Smooth muscle cell (in vitro differentiated cells): ENCODE measurements around the gene NUP62. TPM values are rescaled to one million over a fixed set of nuclear protein-coding genes. Genes with fewer than 3 reads are reported as not detected.

Source experiments
- DNase-seq: peaks from one replicate; lab custom pipeline; 2025; ENCODE audit not compliant: unreplicated experiment; lab: John Stamatoyannopoulos, UW
- H2AFZ ChIP-seq: fragments of 200-600 bp; sonication (generic); 2 replicates; pipeline ENCODE4 v1.6.0; 2016; ENCODE audit warnings: antibody characterized with exemption, low read depth, mild to moderate bottlenecking
- H3F3A ChIP-seq: fragments of 200-600 bp; sonication (generic); 2 replicates; pipeline ENCODE4 v1.6.0; 2017; ENCODE audit warnings: antibody characterized with exemption, low read depth
- H3K27ac ChIP-seq: fragments of 200-600 bp; sonication (generic); 2 replicates; pipeline ENCODE4 v1.5.1; 2016; ENCODE audit warnings: low read depth, mild to moderate bottlenecking
- H3K27me3 ChIP-seq: fragments of 200-600 bp; sonication (generic); 2 replicates; pipeline ENCODE4 v1.6.1; 2016; ENCODE audit warnings: low read depth, mild to moderate bottlenecking
- H3K36me3 ChIP-seq: fragments of 200-600 bp; sonication (generic); 2 replicates; pipeline ENCODE4 v1.5.1; 2016; ENCODE audit warnings: low read depth
- H3K4me1 ChIP-seq: fragments of 200-600 bp; sonication (generic); 2 replicates; pipeline ENCODE4 v1.5.1; 2016; ENCODE audit warnings: low read depth
- H3K4me2 ChIP-seq: fragments of 200-600 bp; sonication (generic); 2 replicates; pipeline ENCODE4 v1.6.0; 2016; ENCODE audit warnings: mild to moderate bottlenecking
- H3K4me3 ChIP-seq: fragments of 200-600 bp; sonication (generic); 2 replicates; pipeline ENCODE4 v1.5.1; 2016; ENCODE audit warnings: mild to moderate bottlenecking
- H3K79me2 ChIP-seq: fragments of 200-600 bp; sonication (generic); 2 replicates; pipeline ENCODE4 v1.6.0; 2016; ENCODE audit warnings: low read depth, mild to moderate bottlenecking
- H3K9ac ChIP-seq: fragments of 200-600 bp; sonication (generic); 2 replicates; pipeline ENCODE4 v1.6.0; 2016; ENCODE audit warnings: low read depth
- H3K9me3 ChIP-seq: fragments of 200-600 bp; sonication (generic); replicated peaks from 2 replicates; pipeline ENCODE4 v1.5.1; 2016; ENCODE audit warnings: low read depth
- H4K20me1 ChIP-seq: fragments of 200-600 bp; sonication (generic); 2 replicates; pipeline ENCODE4 v1.6.0; 2016; ENCODE audit warnings: low read depth
- CTCF ChIP-seq: fragments of 200-600 bp; sonication (generic); IDR thresholded peaks from 2 replicates; pipeline ENCODE4 v1.5.1; 2017; ENCODE audit warnings: borderline replicate concordance, mild to moderate bottlenecking, antibody characterized with exemption; ENCODE audit not compliant: insufficient read depth, poor library complexity, severe bottlenecking
- WGBS: methylation state at CpG from one replicate; pipeline ENCODE4 v1.1.7; 2016; ENCODE audit warnings: low lambda C conversion rate; 5-methylcytosine and 5-hydroxymethylcytosine counted together
- polyA plus RNA-seq: library from polyadenylated mRNA; unstranded; fragments of >200 nt; fragmentation: Nextera tagmentation; extraction: Ambion mirVana; gene quantifications from 2 replicates; pipeline ENCODE4 v1.2.1, GENCODE V29; 2016
- total RNA-seq: library from RNA; depleted of rRNA; stranded (reverse); fragments of >200 nt; gene quantifications from 2 replicates; pipeline ENCODE4 v1.2.3, GENCODE V29; 2014

Gene NUP62
- total and polyA plus RNA-seq, 2 experiments from 2014 or later: 24.2 to 29.5 TPM

- peaks cover 25% of the 10 kb centered on the region for H3K79me2 ChIP-seq
- TF ChIP-seq CTCF: no peak
These were observed 51.2 kb downstream of the NUP62 start for GRCh38 chr19:49877879-49878743.

GRCh38 chr19:49877020-49877878 is 52.1 kb downstream of the NUP62 start, which contains the start of the genes AKT1S1 and TBC1D17:
AKT1S1 (minus strand) TSS chr19:49877355; CDS start chr19:49873295, 4,060 bp downstream.
TBC1D17 (plus strand) TSS chr19:49877702; CDS start chr19:49877724, 22 bp downstream.
- TF ChIP-seq CTCF: no peak
- Histone ChIP-seq H2AFZ (peak within 1 kb of the TSS; percentile 71), H3K9ac (peak within 1 kb of the TSS; percentile 95), H3F3A (peaks cover 3% of the 10 kb centered on the region), H4K20me1 (peaks cover 5% of the 10 kb centered on the region), H3K4me2 (peak within 1 kb of the TSS; percentile 96), H3K27ac (peak within 1 kb of the TSS; percentile 96), H3K9me3 (no peaks in the 10 kb centered on the region), H3K36me3 (no peaks in the 10 kb centered on the region), H3K79me2 (peaks cover 25% of the 10 kb centered on the region), H3K27me3 (no peaks in the 10 kb centered on the region), H3K4me3 (peak within 1 kb of the TSS; percentile 72), H3K4me1 (peaks cover 12% of the 10 kb centered on the region)
- DNase-seq: peak; percentile 99
- 1% methylated on average over 61 of the region's 61 CpGs for WGBS

More at GRCh38 chr19:49877879-49878743, 51.2 kb downstream of the NUP62 start:
- Histone ChIP-seq H3K9ac (peak overlapping the region; percentile 95), H3K9me3 (no peaks in the 10 kb centered on the region), H3K4me2 (peak overlapping the region; percentile 94), H3K4me3 (peak overlapping the region; percentile 72), H2AFZ (peak overlapping the region; percentile 71), H3K27ac (peak overlapping the region; percentile 96), H3K36me3 (peaks cover 2% of the 10 kb centered on the region), H3K4me1 (peaks cover 12% of the 10 kb centered on the region), H4K20me1 (peaks cover 5% of the 10 kb centered on the region), H3K27me3 (no peaks in the 10 kb centered on the region), H3F3A (peaks cover 3% of the 10 kb centered on the region)
- WGBS: 7% methylated on average over 37 of the region's 41 CpGs
- peak; percentile 98 for DNase-seq

- Histone ChIP-seq H3K9me3 (no peaks in the 10 kb centered on the region), H2AFZ (peak overlapping the region; percentile 64), H3K27ac (peak overlapping the region; percentile 96), H3K4me3 (peak overlapping the region; percentile 72), H3K79me2 (peaks cover 25% of the 10 kb centered on the region), H3F3A (peaks cover 3% of the 10 kb centered on the region), H3K36me3 (no peaks in the 10 kb centered on the region), H3K4me1 (peaks cover 12% of the 10 kb centered on the region), H3K9ac (peak overlapping the region; percentile 95), H4K20me1 (peaks cover 5% of the 10 kb centered on the region), H3K4me2 (peak overlapping the region; percentile 96), H3K27me3 (no peaks in the 10 kb centered on the region)
- no peak for TF ChIP-seq CTCF
- DNase-seq: peak; percentile 99
- WGBS: under 1% methylated on average over 38 of the region's 46 CpGs
These were observed 52.8 kb downstream of the NUP62 start for GRCh38 chr19:49876422-49877019.
